GM18868 (cell line): ENCODE data around the gene MS4A15.

Experiments
- ATAC-seq: cut with Tn5 transposase; IDR thresholded peaks from one replicate; pipeline ENCODE4 v1.9.1; 2021; ENCODE audit warnings: mild to moderate bottlenecking, moderate library complexity; ENCODE audit not compliant: unreplicated experiment

The MS4A15 gene

DNA sequence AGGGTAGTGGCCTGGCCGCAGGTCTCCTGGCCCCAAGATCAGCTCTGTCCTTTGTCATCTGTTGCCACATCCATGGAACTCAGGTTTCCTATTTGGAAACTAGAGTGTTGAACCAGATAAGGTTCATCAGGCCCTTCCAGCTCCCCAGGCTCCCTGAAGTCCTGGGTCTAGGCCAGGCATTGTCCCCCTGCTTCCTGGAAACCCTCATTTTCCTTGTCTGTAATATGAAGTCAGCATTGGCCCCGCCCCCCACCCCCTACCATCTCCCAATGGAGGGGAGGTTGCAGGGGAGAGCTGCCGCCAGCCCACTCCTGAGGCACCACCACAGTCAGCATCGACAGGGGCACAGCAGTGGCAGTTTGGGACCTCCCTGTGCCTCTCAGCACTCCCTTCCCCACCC lies 19.5 kb downstream of the MS4A15 start:
- no peak for ATAC-seq

DNA sequence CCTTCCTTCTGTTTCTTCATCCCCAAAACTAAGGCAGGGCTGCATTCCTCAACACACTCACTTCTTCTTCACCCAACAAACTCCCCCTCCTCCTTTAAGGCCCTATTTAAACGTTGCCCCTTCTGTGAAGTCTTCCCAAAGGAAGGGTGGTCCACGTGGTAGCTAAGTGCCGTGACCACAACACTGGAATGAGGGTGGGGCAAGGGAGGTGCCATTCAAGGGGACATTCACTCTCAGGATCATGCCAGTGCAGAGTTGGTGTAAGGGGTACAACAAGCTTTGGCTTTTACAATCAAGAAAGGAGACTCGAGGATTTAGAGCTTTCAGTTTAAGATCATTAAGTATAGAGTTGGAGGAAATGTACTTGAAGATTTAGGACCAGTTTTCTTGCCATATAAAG lies 20.4 kb downstream of the MS4A15 start:
- no peak for ATAC-seq

DNA sequence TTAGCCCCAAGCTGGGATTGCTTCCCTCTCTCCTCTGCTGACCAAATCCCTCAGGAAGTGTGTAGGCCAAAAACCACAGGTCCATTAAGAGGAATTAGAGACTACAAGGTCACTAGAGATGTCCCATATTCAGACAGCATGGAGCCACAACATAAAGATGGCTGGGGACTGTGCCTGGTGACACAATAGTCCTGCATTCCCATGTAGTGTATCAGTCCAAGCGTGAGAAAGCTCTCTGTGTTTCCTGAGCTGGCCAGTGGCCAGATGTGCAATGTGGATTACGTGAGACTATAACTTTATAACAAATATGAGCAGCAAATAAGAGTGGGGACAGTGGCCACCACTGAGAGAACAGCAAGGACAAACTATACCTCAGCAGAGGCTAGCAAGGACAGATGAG lies 20.9 kb downstream of the MS4A15 start:
- no peak for ATAC-seq

DNA sequence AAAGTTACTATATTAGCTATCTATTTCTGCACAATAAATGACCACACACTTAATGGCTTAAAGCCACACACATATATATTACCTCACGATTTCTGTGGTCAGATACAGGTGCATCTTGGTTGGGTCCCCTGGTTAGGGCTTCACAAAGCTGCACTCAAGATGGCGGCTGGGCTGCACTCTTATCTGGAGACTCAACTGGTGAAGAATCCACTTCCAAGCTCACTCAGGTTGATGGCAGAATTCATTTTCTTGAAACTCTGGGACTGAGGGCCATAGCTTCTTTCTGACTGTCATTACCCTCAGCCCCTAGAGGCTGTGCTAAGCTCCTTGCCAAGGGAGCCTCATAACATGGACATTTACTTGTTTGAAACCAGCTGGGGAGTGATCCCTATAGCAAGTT lies 23.4 kb downstream of the MS4A15 start:
- no peak for ATAC-seq

DNA sequence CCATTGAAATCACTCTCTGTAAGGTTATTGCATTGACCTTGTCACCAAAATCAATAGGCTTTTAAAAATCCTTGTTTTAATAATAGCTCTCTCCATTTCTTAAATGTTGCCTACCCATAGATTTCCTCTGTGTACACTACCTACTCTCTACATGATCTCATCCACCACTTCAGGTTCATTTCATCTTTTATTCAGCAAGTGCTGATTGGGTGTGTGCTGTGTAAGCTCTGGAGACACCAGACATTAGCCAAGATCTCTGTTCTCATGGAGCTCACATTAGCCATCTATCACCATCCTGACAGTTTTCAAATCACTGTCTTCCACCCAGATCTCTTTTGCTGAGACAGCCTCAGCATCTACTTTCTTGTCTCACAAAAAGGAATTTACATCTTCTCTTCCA lies 24.1 kb downstream of the MS4A15 start:
- no peak for ATAC-seq

DNA sequence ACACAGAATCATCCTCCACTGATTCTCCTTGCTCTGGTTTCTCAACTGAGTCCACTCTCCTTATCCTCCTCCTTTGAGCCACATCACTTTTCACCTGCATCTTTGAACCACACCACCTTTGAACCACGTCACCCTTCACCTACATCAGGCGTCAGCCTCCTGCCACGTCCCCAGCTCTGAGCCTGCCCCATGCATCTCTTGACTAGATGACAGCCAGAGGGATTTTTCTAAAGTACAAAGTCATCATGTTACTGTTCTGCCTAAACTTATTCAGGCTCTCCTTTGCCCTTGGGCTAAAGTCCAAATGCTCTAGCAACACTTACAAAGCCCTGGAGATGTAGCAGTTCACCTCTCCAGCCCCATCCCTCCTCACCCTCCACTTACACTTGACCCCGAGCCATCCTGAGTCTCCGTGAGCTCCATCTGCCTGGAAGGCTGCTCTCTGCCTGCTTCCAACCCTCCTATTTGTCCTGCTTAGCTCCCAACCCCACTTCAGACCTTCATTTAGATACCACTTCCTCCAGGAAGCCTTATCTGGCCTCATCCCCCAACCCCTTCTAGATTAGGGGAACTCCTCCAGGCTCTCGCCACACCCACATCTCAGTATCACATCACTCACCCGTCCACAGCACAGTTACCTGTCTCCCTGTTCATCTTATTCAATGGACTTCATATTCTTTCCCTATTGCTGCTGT lies 24.8 kb downstream of the MS4A15 start:
- no peak for ATAC-seq

DNA sequence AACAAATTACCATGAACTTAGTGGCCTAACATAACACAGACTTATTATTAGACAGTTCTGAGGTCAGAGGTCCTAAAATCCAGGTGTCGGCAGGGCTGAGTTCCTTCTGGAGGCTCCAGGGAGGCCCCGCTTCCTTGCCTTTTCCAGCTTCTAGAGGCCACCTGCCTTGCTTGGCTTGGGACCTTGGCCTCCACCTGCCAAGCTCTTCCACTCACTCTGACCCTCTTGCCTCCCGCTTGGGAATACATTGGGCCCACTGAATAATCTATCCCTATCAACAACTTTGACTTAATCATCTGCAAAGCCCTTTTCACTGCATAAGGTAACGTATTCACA lies 25.3 kb downstream of the MS4A15 start:
- no peak for ATAC-seq

DNA sequence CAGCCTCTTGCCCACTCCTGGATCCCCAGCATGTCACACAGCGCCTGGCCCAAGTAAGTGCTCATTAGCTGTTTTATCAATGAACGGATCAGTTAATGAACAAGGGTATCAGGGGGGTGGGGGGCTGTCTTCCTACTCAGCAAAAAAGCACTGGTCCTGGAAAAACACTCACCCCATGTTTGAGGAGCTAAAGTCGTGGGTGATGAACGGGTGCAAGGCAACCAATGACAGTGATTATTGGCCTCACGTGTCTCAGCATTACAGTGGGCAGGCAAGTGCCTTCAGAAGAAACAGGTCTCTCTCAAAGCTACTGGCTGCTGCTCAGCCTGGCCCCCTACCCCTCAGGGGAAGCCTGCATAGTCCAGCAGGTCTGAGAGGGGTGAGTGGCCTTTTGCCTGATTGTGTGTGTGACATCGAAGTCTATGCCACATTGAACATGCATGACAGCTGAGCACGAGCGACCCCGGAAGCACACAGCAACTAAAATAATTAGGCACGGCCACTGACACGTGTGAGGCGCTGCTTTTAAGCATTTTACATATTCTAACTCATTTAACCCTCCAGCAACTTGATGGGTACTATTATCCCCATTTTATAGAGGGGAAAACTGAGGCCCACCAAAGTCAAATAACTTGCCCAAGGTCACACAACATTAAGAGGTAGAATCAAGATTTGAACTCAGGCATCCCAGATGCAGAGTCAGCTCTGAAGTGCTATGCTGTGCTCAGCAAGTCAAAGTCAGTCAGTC lies 25.9 kb downstream of the MS4A15 start:
- ATAC-seq, result no peak

DNA sequence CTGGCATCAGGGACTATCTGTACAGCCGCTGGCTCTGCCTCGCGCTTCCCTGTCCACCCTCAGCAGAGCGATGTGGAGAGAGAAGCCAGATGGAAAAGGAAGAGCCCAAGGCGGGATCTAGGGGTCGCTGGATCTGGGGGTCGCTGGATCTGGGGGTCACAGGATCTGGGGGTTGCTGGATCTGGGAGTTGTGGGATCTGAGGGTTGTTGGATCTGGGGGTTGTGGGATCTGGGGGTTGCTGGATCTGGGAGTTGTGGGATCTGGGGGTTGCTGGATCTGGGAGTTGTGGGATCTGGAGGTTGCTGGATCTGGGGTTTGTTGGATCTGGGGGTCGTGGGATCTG lies 26.4 kb downstream of the MS4A15 start:
- ATAC-seq, result no peak

DNA sequence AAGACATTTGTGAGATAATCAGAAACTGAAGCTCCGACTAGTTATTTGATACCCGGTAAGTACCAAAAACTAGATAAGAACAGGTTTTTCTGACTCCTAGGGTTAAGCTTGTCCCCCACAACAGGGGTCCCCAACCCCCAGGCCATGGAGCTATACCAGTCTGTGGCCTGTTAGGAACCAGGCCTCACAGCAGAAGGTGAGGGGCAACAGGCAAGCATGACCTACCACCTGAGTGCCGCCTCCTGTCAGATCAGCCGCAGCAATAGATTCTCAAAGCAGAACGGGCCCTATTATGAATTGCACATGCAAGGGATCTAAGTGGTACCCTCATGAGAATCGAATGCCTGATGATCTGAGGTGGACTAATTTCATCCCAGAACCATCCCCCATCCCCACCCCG lies 27.2 kb downstream of the MS4A15 start:
- no peak for ATAC-seq

DNA sequence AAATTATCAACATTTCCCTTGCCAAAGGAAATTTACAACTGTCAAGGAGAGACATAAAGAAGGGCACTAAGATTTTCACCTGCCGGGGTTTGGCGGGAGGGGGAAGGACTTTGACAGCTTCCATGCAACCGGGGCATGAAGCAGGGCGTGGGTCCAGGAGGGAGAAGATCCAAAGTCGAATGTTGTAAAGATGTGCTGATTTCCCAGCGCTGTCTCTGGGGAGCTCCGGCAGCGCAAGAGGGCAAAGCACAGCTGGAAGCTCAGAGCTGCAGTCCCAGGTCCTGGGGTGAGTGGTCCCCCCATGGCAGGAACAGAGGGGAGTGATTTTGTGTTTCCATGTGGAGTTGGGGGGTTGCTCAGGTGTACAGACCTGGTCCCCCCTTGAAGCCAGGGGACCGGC lies 28.5 kb downstream of the MS4A15 start, which contains the start of gene MS4A10:
TSS of gene MS4A10 (plus strand) at position 198 of the 400 bp plus-strand sequence. CDS start 5,003 bp downstream, outside the sequence.
- no peak for ATAC-seq

DNA sequence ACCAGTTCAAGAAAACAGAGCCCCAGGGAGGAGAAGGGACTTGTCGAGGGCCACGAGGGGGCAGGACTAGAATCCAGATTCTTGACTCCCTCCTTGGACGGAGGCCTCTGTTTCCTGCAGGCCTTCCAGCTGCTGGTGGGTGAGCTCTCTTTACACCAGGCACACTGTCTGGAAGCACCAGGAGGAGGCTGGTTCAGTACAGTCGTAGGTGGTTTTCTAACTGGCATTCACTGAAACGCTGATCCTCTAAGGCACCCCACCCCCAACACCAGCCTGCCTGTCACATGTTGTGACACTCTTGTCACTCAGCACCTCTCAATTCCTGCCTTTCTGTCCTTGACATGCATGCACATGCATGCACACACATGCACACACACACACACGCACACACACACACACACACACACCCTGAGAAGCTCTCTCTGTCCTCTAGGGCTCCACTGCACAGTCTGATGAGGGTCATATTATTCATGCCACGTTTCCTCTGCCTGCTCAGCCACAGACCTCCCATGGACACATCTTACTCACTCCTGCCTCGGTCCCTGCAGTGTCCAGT lies 29.2 kb downstream of the MS4A15 start:
- no peak for ATAC-seq

DNA sequence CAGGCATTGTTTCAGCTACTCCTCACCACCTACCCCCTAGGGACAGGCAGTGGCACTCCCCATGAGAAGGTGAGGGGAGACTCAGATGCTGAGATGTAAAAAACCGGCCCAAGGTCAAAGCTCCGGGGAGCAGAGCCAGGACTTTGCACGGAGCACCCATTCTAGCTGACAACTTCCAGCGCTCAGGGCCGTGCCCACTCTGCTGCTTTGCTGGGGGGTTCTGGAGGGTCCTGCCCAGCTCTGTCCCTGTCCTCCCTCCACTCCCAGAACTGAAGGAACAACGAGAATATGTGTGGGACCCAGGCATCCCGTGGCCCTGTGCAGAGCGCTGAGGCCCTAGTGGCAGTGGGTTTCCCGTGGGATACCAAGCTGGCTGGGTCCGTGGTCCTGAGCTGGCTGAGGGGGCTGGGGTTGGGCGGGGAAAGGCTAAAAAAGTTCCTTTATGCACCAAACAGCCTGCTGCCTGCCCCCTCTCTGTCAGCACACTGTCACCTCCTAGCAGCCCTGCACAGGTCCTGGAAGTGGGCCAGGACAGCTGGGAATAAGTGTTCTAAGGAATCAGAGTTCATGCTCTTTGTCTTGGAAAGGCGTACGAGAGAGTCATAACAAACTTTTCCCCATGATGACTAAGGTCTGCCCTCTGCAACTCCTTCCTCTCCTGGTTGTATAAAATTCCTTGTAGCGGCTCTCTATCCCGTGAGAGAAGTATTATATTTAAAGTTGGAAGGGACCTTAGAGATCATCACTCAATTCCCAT lies 30.3 kb downstream of the MS4A15 start:
- ATAC-seq, result no peak

DNA sequence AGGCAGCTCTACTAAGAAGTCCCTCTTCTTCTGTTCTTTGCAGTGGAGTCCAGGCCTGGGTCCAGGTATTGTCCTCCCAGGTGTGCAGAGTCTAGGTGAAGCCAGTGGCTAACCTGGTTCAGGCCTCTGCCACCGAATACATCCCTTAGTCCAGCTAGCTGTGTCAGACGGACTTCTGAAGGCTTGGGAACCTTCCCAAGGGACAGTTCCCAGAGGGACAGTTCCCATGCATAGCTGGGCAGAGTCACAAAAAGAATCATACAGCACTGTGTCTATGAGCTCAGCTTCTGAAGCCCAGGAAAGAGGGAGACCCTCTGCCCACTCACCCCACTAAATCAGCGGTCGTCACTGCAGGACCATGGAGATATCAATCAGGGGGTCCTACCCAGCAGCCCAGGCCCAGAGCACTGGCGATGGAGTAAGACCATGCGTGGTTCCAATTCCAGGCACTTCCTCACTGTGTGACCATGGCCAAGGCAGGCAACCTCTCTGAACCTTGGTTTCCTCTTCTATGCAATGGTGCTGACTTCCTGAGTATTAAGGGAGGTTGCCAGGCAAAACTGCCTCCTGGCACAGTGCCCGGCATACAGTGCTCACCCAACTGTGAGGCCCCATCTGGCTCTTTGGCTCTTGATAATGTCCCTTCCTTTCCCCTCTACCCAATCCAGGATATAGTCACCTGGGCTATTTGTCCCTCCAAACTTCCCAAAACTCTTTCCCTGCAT lies 31.9 kb downstream of the MS4A15 start:
- no peak for ATAC-seq

DNA sequence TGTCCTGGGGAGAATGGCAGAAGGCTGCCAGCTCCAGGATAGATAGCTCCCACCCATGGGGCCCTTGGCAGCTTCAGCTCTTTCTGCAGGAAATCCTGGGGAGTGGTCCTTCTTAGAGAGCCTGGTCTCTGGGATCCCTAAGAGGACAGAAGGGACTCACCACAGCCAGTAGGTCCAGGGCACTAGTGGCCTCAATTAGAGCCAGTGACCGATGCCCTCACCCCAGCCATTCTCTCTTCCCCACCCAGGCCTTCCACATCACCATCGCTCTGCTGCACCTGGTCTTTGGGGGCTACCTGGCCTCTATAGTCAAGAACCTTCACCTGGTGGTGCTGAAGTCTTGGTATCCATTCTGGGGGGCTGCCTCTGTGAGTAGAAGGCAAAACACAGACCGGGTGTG lies 34.1 kb downstream of the MS4A15 start:
- no peak for ATAC-seq

DNA sequence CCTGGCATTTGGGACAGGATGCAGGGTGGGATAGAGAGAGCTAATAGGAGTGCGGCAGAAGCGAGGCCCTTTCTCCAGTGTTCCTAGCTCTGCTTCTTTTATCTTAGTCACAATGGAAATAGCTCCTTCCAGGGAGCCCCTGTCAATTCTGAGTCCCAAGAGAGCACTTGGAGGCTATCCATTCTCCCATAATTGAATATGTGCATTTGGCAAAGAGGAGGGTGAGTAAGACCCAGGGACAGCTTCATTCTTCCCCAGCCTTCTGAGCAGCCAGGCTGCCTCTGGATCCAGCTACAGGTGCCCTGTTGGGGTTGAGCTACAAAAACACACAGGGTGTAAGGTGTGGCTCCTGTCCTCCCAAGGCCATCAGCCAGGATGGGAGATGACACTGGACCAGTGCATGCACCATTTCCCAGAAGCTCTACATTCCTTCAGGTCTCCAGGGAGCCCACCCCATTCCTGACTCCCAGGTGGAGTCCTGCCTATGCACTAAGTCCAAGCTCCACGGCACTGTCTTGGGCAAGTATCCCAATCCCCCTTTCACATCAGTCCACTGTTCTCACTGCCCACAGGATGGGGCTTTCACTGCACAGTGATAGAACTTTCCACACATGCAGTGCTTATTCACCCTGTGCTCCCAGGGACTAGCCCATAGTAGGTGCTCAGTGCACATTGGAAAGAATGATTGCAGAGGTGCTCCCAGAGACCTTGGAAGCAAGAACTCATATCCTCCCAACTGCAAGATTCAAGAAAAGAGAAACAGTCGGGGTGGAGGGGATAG lies 34.7 kb downstream of the MS4A15 start:
- no peak for ATAC-seq

DNA sequence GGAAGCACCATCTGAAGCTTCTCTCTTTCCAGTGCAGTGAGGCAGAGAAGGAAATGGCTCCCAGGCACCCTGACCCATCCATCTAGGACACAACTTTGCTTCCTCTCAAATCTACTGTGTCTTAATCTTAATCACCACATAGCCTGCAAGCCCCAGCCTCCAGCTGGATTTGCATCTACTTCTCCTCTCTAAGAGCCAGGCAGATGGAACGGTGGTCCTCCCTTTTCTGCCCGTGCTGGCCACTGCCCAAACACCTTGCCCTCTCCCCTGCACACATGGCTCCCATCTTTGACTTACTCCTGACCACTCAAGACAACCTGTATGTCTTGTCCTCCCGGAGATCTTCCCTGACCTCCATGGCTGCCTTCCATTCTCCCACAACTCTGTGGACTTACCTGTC lies 35.9 kb downstream of the MS4A15 start:
- no peak for ATAC-seq

DNA sequence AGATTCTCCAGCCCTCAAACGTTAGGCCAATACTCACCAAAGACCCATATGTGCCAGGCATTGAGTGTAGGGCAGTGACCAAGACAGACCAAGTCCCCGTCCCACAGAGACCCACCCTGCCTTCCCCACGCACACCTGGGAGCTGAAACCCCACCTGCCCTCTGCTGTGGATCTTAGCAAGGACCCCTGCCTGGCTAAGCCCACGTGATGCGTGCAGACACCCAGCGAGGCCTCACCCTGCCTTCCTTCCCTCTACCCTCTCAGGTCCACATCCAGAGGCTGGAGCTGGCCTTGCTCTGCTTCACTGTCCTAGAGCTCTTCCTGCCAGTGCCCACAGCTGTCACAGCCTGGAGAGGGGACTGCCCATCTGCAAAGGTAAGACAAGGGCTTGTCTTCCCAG lies 38.6 kb downstream of the MS4A15 start:
- no peak for ATAC-seq

DNA sequence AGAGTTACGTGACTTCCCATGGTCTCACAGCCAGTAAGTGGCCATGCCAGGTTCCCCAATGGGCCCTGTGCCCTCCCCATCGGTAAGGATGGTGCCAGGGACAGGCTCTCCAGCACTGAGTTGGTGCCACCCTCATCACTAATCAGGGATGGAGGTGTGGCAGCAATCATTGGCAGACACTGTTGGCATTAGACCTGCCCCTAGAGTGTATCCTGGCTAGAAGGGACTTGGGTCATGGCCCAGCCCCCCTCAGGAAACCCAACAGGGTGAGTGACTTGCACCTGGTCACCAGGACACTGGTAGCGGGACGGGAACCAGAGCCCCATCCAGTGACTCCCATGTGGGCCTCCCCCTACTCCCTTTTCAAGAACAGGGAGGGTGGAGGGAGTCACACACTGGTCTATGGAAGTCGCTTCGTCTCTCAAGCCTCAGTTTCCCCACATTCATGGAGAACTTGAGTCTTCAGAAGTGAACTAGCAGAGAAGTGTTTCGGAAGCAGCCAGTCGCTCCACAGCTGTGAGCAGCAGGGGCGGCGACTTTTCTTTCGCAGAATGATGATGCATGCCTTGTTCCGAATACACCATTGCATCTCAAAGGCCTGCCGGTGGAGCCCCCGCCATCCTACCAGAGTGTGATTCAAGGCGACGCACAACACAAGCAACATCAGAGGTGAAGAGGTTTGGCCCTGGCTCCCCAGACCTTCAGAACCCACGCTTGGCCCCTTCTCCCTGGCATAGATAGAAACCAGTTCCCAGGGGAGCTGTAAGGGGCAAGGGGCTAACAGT lies 41.4 kb downstream of the MS4A15 start:
- no peak for ATAC-seq

DNA sequence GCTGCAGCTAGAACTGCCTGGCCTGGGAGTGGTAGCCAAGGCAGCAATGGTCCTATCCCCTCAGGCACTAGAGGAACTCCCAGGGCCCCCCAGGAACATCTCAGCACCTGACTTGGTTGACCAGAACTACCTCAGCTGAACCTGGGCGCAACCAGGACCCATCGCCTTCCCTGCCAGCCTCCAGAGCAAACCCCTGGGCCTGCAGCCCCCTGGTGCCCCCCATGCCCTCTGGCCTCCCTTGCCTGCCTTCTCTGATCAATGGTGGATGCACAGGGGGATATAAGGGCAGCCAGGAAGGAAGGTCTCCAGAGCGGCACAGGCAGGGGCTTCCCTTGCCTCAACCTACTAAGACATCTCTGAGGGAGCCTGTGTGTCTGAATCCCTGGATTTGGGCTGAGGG lies 42.0 kb downstream of the MS4A15 start:
- ATAC-seq, result no peak
